Measurements from ENCODE around the gene TCF15. TPM values are rescaled to one million over a fixed set of nuclear protein-coding genes. Genes with fewer than 3 reads are reported as not detected.
"Not testable (repeated sequence)": the region's sequence is repeated elsewhere in the genome, so short reads cannot be mapped to it uniquely, and the experiment has no call there.

The TCF15 gene
- total RNA-seq, 4 donors from 2014 or later: 3.0 to 6.6 (median 4.5) TPM; not detected in 1

- TF ChIP-seq POLR2A (IDR thresholded peaks at IDR 0.05) (no peak), POLR2AphosphoS5 (IDR thresholded peaks at IDR 0.05) (no peak), CTCF (IDR thresholded peaks at IDR 0.05) (no peak), EP300 (IDR thresholded peaks at IDR 0.05) (no peak)
- H3K9me3 ChIP-seq: no peaks in the 10 kb centered on the region
- no peak overlapping the region for H3K27ac ChIP-seq
- no peaks in the 10 kb centered on the region for H3K4me1 ChIP-seq
- ATAC-seq: no peak
- no peak overlapping the region for H3K4me3 ChIP-seq
- 16 to 46% methylated on average over 2 to 3 of the region's 3 CpGs for WGBS, 2 donors (ENCODE audit: low coverage in 1 of 2)
- no peaks in the 10 kb centered on the region for H3K36me3 ChIP-seq
- peaks cover 50% of the 10 kb centered on the region for H3K27me3 ChIP-seq
Measured at GRCh38 chr20:588476-588875, 21.6 kb downstream of the TCF15 start.

GRCh38 chr20:584971-585301 lies 25.2 kb downstream of the TCF15 start:
- no peaks in the 10 kb centered on the region for H3K36me3 ChIP-seq
- WGBS, 2 donors (ENCODE audit: low coverage in 1 of 2): 66 to 77% methylated on average over 7 of the region's 7 CpGs
- H3K4me1 ChIP-seq: no peaks in the 10 kb centered on the region
- no peaks in the 10 kb centered on the region for H3K9me3 ChIP-seq
- no peak for TF ChIP-seq POLR2A (IDR thresholded peaks at IDR 0.05)
- TF ChIP-seq POLR2AphosphoS5 (IDR thresholded peaks at IDR 0.05): no peak
- TF ChIP-seq EP300 (IDR thresholded peaks at IDR 0.05): no peak
- TF ChIP-seq CTCF (IDR thresholded peaks at IDR 0.05): no peak
- no peak overlapping the region for H3K4me3 ChIP-seq
- H3K27ac ChIP-seq: no peak overlapping the region
- no peak for ATAC-seq
- H3K27me3 ChIP-seq: peaks cover 61% of the 10 kb centered on the region

GRCh38 chr20:584161-584970 lies 25.7 kb downstream of the TCF15 start:
- no peaks in the 10 kb centered on the region for H3K4me1 ChIP-seq
- TF ChIP-seq EP300 (IDR thresholded peaks at IDR 0.05): no peak
- TF ChIP-seq POLR2A (IDR thresholded peaks at IDR 0.05): no peak
- TF ChIP-seq POLR2AphosphoS5 (IDR thresholded peaks at IDR 0.05): no peak
- TF ChIP-seq CTCF (IDR thresholded peaks at IDR 0.05): no peak
- WGBS, 2 donors (ENCODE audit: low coverage in 1 of 2): 70 to 80% methylated on average over 2 to 6 of the region's 8 CpGs
- H3K36me3 ChIP-seq: no peaks in the 10 kb centered on the region
- no peaks in the 10 kb centered on the region for H3K9me3 ChIP-seq
- peaks cover 61% of the 10 kb centered on the region for H3K27me3 ChIP-seq
- H3K27ac ChIP-seq: no peak overlapping the region
- no peak for ATAC-seq
- no peak overlapping the region for H3K4me3 ChIP-seq

GRCh38 chr20:582204-582603 lies 27.9 kb downstream of the TCF15 start:
- WGBS, 2 donors (ENCODE audit: low coverage in 1 of 2): 38 to 67% methylated on average over 1 of the region's 5 CpGs
- no peak overlapping the region for H3K4me3 ChIP-seq
- no peaks in the 10 kb centered on the region for H3K36me3 ChIP-seq
- H3K27ac ChIP-seq: no peak overlapping the region
- ATAC-seq: no peak
- no peaks in the 10 kb centered on the region for H3K4me1 ChIP-seq
- no peaks in the 10 kb centered on the region for H3K9me3 ChIP-seq
- peaks cover 61% of the 10 kb centered on the region for H3K27me3 ChIP-seq
- TF ChIP-seq CTCF (IDR thresholded peaks at IDR 0.05) (no peak), POLR2A (IDR thresholded peaks at IDR 0.05) (no peak), EP300 (IDR thresholded peaks at IDR 0.05) (no peak), POLR2AphosphoS5 (IDR thresholded peaks at IDR 0.05) (no peak)

- not testable (repeated sequence) for H3K36me3 ChIP-seq
- WGBS, 2 donors (ENCODE audit: low coverage in 1 of 2): 90 to 92% methylated on average over 3 to 7 of the region's 8 CpGs
Measured at GRCh38 chr20:578940-579690, 31.0 kb downstream of the TCF15 start.

More at GRCh38 chr20:578940-579690, 31.0 kb downstream of the TCF15 start:
- H3K4me1 ChIP-seq, H3K9me3 ChIP-seq, ATAC-seq, H3K4me3 ChIP-seq, H3K27ac ChIP-seq: not testable (repeated sequence)
- peaks cover 66% of the 10 kb centered on the region for H3K27me3 ChIP-seq
